BLaER1 treated with 17β-estradiol and CSF1 and Interleukin-3, amounts not matched to agents 10 nM and 100 nM (cell line): ENCODE data around the gene ARHGEF25.
A peak's percentile ranks its signal among the peaks of the same experiment; 100 is the strongest.

Source experiments
- H3K27ac ChIP-seq, 11 experiments: shearing (Covaris generic); formaldehyde crosslinking; 2 replicates each; pipeline ENCODE4 v1.8.1; 2022
- H3K27me3 ChIP-seq, 11 experiments: shearing (Covaris generic); formaldehyde crosslinking; 2 replicates each; pipeline ENCODE4 v1.8.1; 2022
- H3K36me3 ChIP-seq, 11 experiments: shearing (Covaris generic); formaldehyde crosslinking; 2 replicates each; pipeline ENCODE4 v1.8.1; 2022
- H3K4me1 ChIP-seq, 10 experiments: shearing (Covaris generic); formaldehyde crosslinking; 2 replicates each; pipeline ENCODE4 v1.8.1; 2022
- H3K4me2 ChIP-seq, 11 experiments: shearing (Covaris generic); formaldehyde crosslinking; 2 replicates each; pipeline ENCODE4 v1.8.1; 2022
- H3K4me3 ChIP-seq, 10 experiments: shearing (Covaris generic); formaldehyde crosslinking; 2 replicates each; pipeline ENCODE4 v1.8.1; 2022
- H3K9ac ChIP-seq, 11 experiments: shearing (Covaris generic); formaldehyde crosslinking; 2 replicates each; pipeline ENCODE4 v1.8.1; 2022
- H3K9me3 ChIP-seq, 11 experiments: shearing (Covaris generic); formaldehyde crosslinking; replicated peaks in 1 of 11; 2 replicates each; pipeline ENCODE4 v1.8.1; 2022
- H4K20me1 ChIP-seq, 11 experiments: shearing (Covaris generic); formaldehyde crosslinking; 2 replicates each; pipeline ENCODE4 v1.8.1; 2022
- Cebpa-rat ChIP-seq, 11 experiments: shearing (Covaris generic); IDR thresholded peaks; 2 replicates each; pipeline ENCODE4 v1.8.1; 2022

ARHGEF25 gene

DNA sequence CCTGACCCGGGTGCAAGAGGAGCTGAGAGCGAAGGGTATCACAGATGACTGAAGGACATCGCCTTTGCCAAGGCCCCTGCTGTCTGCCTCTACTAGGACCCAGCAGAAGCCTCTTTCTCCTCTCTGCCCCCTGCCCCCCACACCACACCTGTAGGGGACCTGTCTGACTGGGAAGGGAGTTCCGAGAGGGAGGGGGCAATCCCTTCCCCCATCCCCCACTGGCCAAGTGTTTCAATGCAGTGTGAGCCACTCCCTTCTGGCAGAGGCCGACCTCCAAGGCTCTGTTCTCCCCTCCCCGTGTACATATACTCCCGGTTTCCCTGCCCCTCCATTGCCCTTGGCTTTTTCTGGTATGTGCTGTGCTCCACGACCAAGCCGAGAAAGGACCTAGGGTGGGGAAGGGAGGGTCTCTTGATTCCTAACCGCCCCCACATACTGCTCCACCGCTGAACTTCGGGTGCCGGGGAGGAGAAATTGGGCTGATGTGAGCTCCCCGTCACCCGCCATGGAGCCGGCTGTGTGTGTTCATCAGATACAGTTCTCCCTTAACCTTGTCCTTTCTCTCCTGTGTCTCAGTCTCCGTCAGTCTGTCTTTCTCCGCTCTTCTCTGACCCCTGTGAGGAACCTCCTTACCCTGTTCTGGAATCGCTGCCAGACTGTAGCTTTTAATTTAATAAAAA is 2.0 kb upstream of the ARHGEF25 start:
- no peak overlapping the region for H3K9ac ChIP-seq
- H3K4me1 ChIP-seq: peaks cover 28 to 66% (median 56%) of the 10 kb centered on the region in 10 experiments
- peaks cover 39 to 72% (median 58%) of the 10 kb centered on the region in 11 experiments for H3K27me3 ChIP-seq
- no peak for TF ChIP-seq Cebpa-rat (IDR thresholded peaks at IDR 0.05)
- H3K36me3 ChIP-seq: no peaks in the 10 kb centered on the region
- H3K4me3 ChIP-seq: no peak overlapping the region
- no peaks in the 10 kb centered on the region for H4K20me1 ChIP-seq
- no peaks in the 10 kb centered on the region for H3K9me3 ChIP-seq
- peak overlapping the region in 7 of 11 experiments; percentile 5 to 53 (median 37); a peak in 11 of 22 replicates for H3K4me2 ChIP-seq
- no peak overlapping the region for H3K27ac ChIP-seq

DNA sequence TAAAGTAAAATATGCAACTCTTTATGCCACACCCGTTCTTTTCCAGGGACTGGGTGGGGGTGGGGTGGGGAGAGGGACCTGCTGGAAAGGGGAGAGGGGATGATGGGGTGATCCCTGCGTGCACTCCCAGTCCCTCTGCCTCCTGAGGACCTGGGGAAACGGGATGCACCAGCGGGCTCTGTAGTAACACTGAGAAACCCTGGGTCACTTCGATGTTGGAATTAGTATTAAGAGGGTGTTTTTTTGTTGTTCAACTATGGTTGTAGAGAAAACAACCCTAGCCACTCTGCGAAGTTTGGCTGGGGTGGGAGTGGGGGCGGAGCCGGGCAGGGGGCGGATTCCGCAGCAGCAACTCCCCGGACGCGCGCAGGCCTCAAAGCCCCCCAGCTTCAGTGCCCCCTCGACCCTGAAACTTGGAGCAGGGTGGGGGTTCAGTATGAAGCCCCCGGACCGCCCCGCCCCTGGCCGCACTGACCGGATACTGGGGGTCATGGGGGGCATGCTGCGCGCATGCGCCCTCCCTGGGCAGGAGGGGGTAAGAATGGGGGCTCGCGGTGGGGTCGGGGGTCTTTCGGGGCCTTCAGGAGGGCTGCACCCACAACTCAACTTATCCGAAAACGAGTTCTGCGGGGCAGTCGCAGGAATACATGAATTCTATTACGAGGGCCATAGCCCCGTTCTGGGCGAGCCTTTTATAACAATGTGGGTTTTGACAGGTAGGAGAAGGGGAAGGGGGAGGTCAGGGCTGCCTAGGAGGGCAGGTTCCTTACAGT is 1.3 kb upstream of the ARHGEF25 start:
- no peak overlapping the region for H3K9ac ChIP-seq
- H3K27me3 ChIP-seq: peaks cover 33 to 64% (median 51%) of the 10 kb centered on the region in 11 experiments
- no peak overlapping the region for H3K27ac ChIP-seq
- H4K20me1 ChIP-seq: no peaks in the 10 kb centered on the region
- H3K9me3 ChIP-seq: no peaks in the 10 kb centered on the region
- peaks cover 32 to 68% (median 58%) of the 10 kb centered on the region in 10 experiments for H3K4me1 ChIP-seq
- no peak overlapping the region for H3K4me3 ChIP-seq
- no peaks in the 10 kb centered on the region for H3K36me3 ChIP-seq
- peak overlapping the region in 9 of 11 experiments; percentile 78 to 99 (median 92); a peak in 15 of 22 replicates for H3K4me2 ChIP-seq
- no peak for TF ChIP-seq Cebpa-rat (IDR thresholded peaks at IDR 0.05)

DNA sequence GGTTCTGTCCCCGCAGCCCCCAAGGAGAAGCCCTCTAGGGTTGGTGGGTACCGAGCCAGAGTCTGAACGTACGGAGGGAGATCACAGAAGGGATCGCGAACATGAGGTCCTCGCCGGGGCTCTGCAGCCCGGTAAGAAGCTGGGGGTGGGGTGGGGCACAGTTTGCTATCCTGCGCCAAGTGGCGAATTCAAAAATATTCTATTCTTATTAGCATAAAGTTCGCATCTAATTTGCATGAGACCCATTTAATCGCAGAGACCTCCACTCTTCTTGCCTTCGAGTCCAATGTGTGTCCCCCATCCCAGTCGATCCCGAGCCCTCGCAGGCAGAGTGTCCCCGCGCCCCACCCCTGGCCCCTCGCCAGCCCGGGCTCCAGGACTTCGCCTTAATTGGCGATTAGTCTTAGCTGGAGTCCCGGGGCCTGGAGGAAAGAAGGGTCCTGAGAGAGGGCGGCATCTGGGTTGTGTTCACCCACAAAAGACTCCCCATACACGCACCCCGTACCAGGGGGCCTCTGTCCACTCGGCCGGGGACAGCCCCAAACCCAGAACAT is 604 bp upstream of the ARHGEF25 start:
- peak overlapping the region; percentile 62 to 80 (median 68) for H3K4me3 ChIP-seq
- peak overlapping the region; percentile 78 to 99 (median 90) for H3K4me2 ChIP-seq
- H3K9me3 ChIP-seq: no peaks in the 10 kb centered on the region
- H3K36me3 ChIP-seq: no peaks in the 10 kb centered on the region
- no peaks in the 10 kb centered on the region for H4K20me1 ChIP-seq
- H3K9ac ChIP-seq: peak overlapping the region; percentile 77 to 88 (median 86); a peak in 21 of 22 replicates
- no peak for TF ChIP-seq Cebpa-rat (IDR thresholded peaks at IDR 0.05)
- peaks cover 26 to 68% (median 58%) of the 10 kb centered on the region in 10 experiments for H3K4me1 ChIP-seq
- peaks cover 26 to 58% (median 45%) of the 10 kb centered on the region in 11 experiments for H3K27me3 ChIP-seq
- H3K27ac ChIP-seq: peak overlapping the region in 9 of 11 experiments; percentile 77 to 90 (median 86); a peak in 16 of 22 replicates

DNA sequence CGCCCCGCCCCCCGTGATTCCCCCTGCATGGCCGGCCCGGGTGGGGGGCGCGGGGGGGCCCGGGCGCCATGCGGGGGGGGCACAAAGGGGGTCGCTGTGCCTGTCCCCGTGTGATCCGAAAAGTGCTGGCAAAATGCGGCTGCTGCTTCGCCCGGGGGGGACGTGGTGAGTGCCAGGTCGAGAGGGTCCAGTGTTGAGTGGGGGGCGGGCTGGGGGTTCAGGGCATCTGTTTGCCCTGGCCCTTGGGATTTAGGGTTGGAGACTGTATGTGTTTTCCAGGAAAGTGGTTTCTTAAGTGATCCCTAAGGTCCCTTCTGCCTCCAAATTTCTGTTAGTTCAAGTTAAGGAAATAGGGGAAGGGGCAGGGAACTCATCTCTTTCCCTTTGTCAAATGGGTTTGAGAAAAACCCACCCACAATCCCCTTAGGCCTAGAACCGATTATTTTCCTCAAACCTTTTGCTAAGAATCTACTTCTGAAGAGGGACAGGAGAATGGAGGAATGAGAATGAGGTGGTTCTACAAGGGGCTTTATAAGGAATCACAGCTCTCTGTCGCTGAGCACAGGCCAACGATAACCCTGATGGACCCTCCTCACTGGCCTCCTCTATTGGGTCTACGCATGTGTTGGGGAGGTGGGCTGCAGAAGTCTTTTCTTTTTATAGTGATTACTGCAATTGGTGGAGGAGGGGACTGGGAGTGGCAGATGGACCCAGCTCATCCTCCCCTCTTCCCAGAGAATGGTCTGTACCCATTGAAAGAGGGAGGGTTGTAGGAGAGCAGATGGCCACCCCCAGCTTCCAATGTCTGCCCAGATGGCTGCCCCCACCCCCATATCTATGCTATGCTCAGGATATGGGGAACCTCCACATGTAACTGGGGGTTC is 834 bp downstream of the ARHGEF25 start:
- peak overlapping the region; percentile 55 to 99 (median 85) for H3K4me2 ChIP-seq
- H3K4me3 ChIP-seq: peak overlapping the region; percentile 18 to 80 (median 68); a peak in 16 of 20 replicates
- peak overlapping the region in 8 of 11 experiments; percentile 46 to 88 (median 69); a peak in 13 of 22 replicates for H3K9ac ChIP-seq
- no peaks in the 10 kb centered on the region; a peak in 1 of 22 replicates for H3K9me3 ChIP-seq
- no peaks in the 10 kb centered on the region for H4K20me1 ChIP-seq
- H3K4me1 ChIP-seq: peaks cover 23 to 75% (median 68%) of the 10 kb centered on the region in 10 experiments
- peaks cover 14 to 45% (median 31%) of the 10 kb centered on the region in 11 experiments for H3K27me3 ChIP-seq
- H3K27ac ChIP-seq: peak overlapping the region in 8 of 11 experiments; percentile 11 to 90 (median 54); a peak in 11 of 22 replicates
- H3K36me3 ChIP-seq: 0 out of 22 replicates have a peak, but pooled peaks cover 0 to 4% (median 0%) of the 10 kb centered on the region in 11 experiments
- no peak for TF ChIP-seq Cebpa-rat (IDR thresholded peaks at IDR 0.05)

DNA sequence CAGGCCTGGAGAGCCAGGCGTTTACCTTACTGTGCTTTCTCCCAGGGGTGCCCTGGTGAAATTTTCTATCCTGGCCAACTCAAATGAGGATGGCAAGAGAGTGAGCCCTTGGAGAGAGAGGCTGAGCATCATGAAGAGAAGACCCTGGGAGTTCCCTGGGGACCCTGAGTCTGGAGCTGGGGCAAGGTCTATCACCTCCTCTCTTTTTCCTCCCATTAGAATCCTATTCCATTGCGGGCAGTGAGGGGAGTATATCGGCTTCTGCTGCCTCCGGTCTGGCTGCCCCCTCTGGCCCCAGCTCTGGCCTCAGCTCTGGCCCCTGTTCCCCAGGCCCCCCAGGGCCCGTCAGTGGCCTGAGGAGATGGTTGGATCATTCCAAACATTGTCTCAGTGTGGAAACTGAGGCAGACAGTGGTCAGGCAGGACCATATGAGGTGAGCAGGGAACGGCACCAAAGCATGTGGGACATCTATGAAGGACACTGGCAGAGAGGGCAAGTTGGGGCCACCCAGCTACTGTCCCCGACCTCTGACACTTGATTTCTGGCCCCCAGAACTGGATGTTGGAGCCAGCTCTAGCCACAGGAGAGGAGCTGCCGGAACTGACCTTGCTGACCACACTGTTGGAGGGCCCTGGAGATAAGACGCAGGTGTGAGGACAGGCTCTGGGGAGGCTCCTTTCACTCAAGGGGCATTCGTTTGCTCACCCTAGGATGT is 1.6 kb downstream of the ARHGEF25 start:
- Histone ChIP-seq H3K36me3 (0 out of 22 replicates have a peak, but pooled peaks cover 0 to 4% (median 0%) of the 10 kb centered on the region in 11 experiments), H3K27me3 (peaks cover 21 to 46% (median 37%) of the 10 kb centered on the region in 11 experiments), H3K27ac (peak overlapping the region in 7 of 11 experiments; percentile 24 to 90 (median 85); a peak in 10 of 22 replicates), H3K4me3 (peak overlapping the region in 2 of 10 experiments; percentile 46 to 51; a peak in 2 of 20 replicates), H4K20me1 (no peaks in the 10 kb centered on the region), H3K4me2 (peak overlapping the region in 10 of 11 experiments; percentile 59 to 99 (median 90); a peak in 20 of 22 replicates), H3K9ac (peak overlapping the region in 4 of 11 experiments; percentile 68 to 76 (median 74); a peak in 8 of 22 replicates), H3K4me1 (peaks cover 23 to 75% (median 68%) of the 10 kb centered on the region in 10 experiments), H3K9me3 (peaks cover 0 to 6% (median 0%) of the 10 kb centered on the region in 11 experiments; a peak in 2 of 22 replicates)
- TF ChIP-seq Cebpa-rat (IDR thresholded peaks at IDR 0.05): no peak

DNA sequence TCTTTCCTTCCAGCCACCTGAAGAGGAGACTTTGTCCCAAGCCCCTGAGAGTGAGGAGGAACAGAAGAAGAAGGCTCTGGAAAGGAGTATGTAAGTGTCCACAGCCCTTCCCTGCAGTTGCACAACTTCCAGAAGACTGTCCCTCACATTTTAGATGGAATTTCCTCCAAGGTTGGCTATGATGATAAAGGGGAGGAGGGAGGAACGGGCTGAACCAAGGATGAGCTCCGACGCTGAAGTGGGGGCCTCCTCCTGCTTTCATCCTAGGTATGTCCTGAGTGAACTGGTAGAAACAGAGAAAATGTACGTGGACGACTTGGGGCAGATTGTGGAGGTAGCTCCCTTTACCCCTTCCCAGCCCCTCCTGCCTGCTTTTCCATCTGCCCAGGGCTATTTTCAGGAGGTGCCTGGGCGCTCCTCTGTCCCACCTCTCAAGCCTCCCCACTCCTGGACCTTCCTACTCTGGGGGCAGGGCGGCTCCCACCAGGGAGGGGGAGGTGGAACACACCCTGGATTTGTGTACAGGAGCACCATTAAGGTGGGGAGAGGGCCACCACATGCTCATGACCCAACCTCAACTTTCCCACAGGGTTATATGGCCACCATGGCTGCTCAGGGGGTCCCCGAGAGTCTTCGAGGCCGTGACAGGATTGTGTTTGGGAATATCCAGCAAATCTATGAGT is 2.3 kb downstream of the ARHGEF25 start:
- Histone ChIP-seq H4K20me1 (no peaks in the 10 kb centered on the region; a peak in 1 of 22 replicates), H3K4me3 (peak overlapping the region in 6 of 10 experiments; percentile 20 to 51 (median 38); a peak in 7 of 20 replicates), H3K36me3 (0 out of 22 replicates have a peak, but pooled peaks cover 0 to 4% (median 0%) of the 10 kb centered on the region in 11 experiments), H3K9me3 (peaks cover 0 to 7% (median 0%) of the 10 kb centered on the region in 11 experiments; a peak in 2 of 22 replicates), H3K27ac (peak overlapping the region in 7 of 11 experiments; percentile 63 to 90 (median 85); a peak in 13 of 22 replicates), H3K27me3 (peaks cover 26 to 46% (median 37%) of the 10 kb centered on the region in 11 experiments), H3K4me2 (peak overlapping the region; percentile 59 to 99 (median 85)), H3K4me1 (peaks cover 23 to 73% (median 65%) of the 10 kb centered on the region in 10 experiments), H3K9ac (peak overlapping the region in 6 of 11 experiments; percentile 36 to 76 (median 70); a peak in 11 of 22 replicates)
- no peak for TF ChIP-seq Cebpa-rat (IDR thresholded peaks at IDR 0.05)
